IPS-18c (cell line): ENCODE results near the gene ARMH3.

Experiments
- H3K4me3 ChIP-seq: 2 replicates; pipeline ENCODE4 v1.7.0; 2013; ENCODE audit warnings: low read depth, mild to moderate bottlenecking, low read length, moderate library complexity; ENCODE audit not compliant: insufficient read depth
- H3K9me3 ChIP-seq: one replicate; pipeline ENCODE4 v1.6.1; 2013; ENCODE audit warnings: mild to moderate bottlenecking, low read length, moderate library complexity; ENCODE audit not compliant: control insufficient read depth, insufficient read depth

ARMH3 gene

DNA sequence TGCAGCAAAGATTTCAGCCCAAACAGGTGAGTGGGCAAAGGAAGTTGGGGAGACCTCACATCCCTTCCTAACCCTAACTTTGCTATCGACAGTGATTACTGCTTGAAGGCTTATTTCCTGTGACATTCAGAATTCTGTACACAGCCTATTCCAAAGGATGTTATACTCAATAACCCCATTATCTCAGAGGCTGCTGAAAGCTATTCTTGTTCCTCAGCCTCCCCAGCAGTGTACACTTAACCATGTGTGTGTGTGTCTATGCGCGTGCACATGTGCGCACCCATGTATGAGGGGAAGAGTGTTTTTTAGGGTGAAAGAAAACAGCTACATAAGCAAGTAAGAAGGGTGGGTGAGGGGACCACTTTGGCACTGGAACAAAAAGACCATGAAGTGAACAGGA, 122.0 kb downstream of the ARMH3 start:
- Histone ChIP-seq H3K4me3 (no peak overlapping the region), H3K9me3 (no peaks in the 10 kb centered on the region)

DNA sequence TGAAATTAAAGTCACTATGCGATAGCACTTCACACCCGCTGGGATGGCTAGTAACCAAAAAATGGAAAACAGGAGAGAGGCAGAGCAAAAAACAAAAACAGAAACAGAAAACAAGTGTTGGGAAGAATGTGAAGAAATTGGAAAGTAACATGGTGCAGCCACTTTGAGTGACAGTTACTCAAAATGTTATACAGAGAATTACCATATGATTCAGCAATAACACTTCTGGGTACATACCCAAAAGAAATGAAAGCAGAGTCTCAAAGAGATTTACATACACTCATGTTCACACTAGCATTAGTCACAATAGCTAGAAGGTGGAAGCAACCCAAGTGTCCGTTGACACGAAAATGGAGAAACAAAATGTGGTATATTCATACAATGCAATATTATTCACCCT, 123.8 kb downstream of the ARMH3 start:
- no peaks in the 10 kb centered on the region for H3K9me3 ChIP-seq
- no peak overlapping the region for H3K4me3 ChIP-seq

DNA sequence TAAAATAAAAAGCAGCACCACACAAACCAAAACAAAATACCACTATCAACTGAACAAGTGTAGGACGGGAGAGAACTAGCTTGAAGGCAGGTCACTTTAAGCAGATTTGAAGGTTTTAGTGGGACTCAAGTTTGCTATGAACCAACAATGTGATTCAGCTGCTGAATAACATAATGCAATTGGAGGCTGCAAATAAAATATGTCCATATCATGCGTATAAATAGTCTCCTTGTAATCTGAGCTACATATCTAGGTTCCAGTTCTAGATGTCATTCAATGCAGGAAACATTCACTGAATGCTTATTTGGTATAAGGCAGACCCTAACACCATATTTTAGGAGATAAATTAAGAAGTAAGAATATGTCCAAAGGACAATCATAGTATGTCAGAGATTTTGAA, 130.9 kb downstream of the ARMH3 start:
- Histone ChIP-seq H3K4me3 (no peak overlapping the region), H3K9me3 (no peaks in the 10 kb centered on the region)

DNA sequence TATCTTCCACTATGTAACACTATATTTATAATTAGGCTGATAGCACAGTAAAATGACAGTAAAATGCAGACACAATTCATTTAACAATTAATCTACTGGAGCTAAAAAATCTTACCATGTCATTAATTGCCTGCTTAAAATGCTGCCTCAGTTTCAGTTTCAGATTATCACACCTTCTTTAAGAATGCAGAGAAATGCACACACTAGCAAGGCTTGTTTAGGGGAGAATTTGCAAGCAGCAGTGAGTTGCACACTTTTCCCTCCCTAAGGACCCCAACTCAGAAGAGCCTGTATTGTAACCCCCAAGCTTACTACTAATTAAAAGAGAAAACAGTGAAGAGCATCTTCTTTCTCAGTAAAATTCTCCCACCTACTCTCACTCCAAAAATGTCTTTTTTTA, 132.7 kb downstream of the ARMH3 start:
- H3K9me3 ChIP-seq: no peaks in the 10 kb centered on the region
- no peak overlapping the region for H3K4me3 ChIP-seq

DNA sequence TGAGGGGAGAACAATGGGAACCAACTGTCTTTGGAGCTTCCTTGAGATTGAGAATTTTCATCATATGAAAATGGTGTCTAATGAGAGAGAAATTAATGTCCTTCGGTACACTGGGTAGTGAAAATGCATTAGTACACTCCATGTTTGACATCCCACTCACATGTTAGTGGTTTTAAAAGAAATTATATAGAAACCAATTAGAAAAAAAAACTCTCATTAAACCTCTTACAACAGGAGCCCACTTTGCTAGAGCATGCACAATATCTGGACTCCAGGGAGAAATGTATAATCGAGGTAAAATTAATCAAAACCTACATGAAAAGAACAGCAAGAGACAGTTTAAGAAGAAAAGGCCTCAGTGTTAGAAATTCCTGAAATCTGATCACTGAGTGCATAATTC, 133.1 kb downstream of the ARMH3 start:
- Histone ChIP-seq H3K9me3 (no peaks in the 10 kb centered on the region), H3K4me3 (no peak overlapping the region)

DNA sequence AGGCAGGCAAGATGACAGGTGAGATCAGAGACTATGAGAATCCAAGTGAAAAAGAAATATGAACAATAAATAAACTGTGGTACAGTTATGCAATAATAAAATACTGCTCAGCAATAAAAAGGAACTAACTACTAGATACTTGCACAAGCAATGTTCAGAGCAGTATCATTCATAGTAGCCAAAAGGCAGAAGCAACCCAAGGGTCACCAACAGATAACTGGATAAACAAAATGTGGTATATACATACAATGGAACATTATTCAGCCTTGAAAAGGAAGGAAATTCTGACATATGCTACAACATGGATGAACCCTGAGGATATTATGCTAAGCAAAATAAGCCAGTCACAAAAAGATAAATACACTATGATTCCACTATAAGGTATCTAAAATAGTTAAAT, 135.4 kb downstream of the ARMH3 start:
- H3K4me3 ChIP-seq: no peak overlapping the region
- no peaks in the 10 kb centered on the region for H3K9me3 ChIP-seq

DNA sequence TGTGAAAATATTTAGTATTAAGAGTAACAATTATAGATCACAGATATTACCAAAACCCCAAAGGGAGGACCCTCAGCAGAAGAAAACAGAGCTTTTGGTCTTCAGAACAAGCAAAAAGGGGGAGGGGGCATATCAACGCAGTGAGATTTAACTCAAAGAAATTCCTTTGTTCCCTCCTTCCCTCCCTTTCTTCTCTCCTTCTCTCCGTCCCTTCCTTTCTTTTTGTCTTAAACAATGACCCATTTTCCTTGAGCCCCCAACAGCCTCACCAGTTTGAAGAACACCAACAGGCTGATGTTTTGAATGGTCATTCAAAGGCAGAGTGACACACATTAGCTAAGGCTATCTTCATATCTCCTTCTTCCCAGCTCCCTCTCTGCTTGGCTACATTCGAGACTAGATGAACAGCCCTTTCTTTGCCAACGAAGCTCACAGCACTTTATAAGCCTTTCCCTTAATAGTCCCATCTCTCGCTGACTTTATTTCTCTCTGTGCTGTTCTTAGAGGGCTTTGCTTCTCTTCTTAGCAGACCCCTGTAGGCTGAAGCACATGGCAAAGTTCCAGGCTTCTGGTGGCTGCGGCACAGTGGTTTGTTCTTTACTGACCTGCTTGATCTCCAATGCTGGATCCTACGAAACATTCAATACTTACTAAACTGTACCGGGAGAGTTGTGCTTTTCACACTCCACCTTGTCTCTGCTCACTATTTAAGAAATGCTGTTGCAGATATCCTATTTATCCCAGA, 136.8 kb downstream of the ARMH3 start:
- Histone ChIP-seq H3K9me3 (no peaks in the 10 kb centered on the region), H3K4me3 (no peak overlapping the region)

DNA sequence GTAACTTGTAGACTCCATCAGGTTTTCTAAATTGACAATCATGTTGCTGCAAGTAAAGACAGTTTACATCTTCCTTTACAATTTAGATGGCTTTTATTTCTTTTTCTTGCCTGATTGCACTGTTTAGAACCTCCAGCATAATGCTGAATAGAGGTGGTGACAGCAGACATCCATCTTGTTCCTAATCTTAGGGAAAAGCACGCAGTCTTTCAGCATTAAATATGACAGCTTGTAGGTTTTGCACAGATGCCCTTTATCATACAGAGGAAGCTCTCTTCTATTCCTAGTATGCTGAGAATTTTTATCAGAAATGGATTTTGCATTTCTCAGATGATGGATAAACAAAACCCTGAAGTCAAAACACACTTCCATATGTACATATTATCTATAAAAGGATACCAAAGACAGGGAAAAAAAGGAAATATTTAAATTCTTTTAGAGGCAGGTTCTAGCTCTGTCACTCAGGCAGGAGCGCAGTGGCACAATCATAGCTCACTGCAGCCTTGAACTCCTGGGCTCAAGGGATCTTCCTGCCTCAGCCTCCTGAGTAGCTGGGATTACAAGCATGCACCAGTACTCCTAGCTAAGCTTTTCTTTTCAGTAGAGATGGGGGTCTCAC, 143.3 kb downstream of the ARMH3 start:
- H3K9me3 ChIP-seq: no peaks in the 10 kb centered on the region
- no peak overlapping the region for H3K4me3 ChIP-seq

DNA sequence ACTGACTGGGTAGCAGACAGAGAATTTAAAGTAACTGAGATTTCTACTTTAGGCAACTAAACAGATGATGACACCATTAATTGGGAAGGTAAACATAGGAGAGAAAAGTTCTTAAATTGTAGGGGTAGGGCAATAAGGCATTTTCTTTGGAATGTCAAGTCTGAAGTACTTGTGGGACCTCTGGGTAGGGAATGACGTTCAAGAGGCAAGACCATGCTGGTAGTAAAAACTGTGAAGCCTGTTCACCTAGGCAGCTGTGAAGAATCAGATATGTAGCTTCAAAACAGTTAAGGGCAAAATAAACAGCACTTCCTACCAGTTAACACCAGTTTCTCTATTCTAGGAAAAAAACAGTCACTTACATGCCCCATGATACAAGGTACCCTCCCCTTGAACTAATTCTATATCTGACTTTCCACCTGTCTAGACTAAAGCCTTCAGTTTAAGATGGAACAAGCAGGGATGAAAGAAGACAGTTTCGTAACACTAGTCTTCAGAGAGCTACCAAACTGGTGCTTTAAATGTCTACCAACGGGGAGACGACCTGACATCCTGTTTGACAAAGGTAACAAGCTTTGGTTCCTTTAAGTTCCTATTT, 149.3 kb downstream of the ARMH3 start:
- H3K4me3 ChIP-seq: no peak overlapping the region
- H3K9me3 ChIP-seq: no peaks in the 10 kb centered on the region

DNA sequence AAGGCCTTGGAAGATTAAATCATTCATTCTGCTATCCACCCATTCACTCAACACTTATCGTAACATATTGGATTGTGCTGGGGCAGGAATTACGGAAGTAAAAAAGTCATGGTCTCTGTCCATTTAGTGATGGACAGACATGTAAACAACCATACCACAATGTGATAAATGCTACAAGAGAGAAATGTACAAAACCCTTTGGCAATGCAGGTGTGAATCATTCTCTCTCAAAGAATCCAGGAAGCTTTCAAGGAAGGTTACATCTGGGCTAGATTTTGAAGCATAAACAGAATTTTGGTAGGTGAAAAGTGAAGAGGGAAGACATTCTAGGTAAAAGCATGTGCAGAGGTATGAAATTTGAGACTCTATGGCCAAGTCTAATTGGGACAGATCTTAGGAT, 150.7 kb downstream of the ARMH3 start:
- H3K9me3 ChIP-seq: no peaks in the 10 kb centered on the region
- H3K4me3 ChIP-seq: no peak overlapping the region

DNA sequence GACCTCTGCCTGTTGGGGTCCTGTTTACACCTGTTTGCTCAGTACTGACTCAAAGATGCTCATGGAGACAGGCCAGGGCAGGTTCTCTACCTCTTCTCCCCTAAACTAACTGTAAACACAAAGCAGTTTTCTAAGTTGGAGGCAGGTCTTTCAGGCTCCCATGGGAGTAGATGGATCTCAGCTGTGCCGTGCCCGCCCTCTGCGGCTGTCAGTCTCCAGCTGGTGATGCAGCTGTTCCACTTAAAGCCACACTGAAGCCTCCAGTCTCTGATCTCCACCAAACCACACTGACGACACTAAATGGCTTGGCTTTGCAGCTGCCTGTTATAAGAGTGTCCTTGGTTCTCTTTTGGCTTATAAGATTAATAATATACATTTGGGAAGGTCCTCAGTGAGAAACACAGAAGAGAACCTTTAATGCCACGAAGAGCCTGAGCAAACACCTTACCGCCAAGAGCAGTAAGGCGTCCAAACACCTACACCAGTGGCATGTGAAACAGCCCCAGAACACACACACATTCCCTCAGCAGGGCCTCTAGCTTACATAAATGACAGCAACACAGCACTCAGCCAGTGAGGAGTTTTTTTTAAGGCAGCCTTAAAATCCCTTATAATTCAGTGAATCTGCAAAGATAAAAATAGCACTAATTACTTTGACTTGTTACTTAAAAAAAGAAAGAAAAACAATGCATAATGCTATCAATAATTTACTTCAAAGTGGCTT, 152.0 kb downstream of the ARMH3 start:
- Histone ChIP-seq H3K9me3 (no peaks in the 10 kb centered on the region), H3K4me3 (no peak overlapping the region)

DNA sequence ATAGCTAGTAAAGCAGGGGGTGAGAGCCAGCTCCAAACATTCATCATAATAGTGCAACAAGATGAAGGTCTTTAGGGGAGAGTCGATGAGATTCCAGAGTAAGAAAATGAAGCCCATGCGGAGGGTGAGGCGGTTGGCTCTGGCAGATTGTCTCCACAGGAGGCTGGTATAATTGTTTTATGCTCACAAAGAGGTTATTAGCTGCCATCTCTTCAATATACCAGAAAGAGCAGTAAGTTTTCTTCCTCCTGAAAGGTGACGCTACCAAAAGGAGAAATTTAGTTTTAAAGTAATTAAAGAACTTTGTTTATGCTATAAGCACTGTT, 153.2 kb downstream of the ARMH3 start:
- Histone ChIP-seq H3K9me3 (no peaks in the 10 kb centered on the region), H3K4me3 (no peak overlapping the region)

DNA sequence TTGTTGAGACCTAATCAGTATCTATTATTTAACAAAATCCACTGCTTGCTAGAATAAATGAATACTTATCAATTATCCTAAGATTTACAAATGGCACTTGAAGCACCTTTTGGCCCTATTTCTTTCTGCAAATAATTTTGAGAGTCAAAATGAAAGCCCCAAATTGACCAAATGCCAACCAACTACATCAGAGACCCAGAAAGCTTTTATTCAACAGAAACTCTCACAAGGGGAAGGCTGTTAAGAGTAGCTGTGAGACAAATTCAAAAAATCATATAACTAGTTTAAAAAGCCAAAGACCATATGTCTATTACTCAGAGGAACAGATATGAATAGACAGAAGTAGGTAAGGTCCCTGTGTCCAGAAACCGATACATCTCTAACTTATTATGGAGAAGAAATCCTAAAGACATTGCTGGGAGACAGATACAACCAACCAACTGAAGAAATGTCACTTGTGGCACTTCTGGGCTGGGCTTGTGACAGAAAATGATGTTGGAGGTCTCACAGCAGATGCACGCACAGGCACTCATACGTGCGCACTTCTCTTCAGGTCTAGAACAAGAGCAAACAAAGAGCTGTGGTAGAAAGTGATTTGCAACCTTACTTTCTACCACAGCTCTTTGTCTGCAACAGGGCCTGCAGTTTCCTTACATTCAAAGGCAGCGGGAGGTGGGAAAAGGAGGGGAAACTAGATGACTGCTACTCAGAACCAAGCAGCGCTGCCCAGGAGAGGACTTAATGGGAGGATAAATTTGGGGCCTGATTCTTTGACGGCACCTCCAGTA, 153.7 kb downstream of the ARMH3 start:
- H3K4me3 ChIP-seq: no peak overlapping the region
- H3K9me3 ChIP-seq: no peaks in the 10 kb centered on the region

DNA sequence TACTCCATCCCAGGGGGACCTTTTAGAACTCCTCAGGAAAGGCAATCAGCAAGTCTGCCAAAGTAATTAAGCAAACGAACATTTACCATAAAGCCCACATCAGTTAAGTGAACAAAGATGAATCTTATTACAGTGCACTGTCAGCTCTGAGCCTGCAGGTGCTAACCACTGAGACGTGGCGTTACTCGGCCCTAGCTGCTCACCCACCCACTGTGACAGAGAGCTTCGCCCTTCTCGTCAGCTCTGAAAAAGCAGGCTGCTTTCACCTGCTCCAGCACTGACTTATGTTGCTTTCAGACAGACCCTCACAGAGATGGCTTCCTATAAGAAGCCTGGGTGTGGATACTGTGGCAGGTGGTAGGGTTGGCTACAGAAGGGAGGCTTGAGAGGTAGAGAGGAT, 154.6 kb downstream of the ARMH3 start:
- H3K9me3 ChIP-seq: no peaks in the 10 kb centered on the region
- H3K4me3 ChIP-seq: no peak overlapping the region

DNA sequence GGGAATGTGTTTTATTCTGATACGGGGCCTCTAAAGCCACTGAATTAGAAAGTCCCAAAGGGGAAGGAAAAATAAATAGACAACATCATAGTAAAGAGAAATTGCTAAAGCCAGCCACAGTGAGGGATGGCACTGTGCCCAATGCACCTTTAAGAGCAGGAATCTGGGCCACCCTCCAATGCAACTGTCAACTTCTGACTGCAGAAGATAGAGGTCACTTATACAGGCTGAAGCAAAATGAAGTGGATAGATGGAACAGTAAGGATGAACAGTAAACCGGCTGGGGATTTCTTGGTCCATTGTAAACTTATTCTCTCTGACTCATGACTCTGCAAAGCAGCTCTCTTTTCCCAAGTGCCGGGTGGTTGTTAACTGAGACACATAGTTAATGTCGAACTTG, 158.3 kb downstream of the ARMH3 start:
- peaks cover 2% of the 10 kb centered on the region for H3K9me3 ChIP-seq
- H3K4me3 ChIP-seq: no peak overlapping the region

DNA sequence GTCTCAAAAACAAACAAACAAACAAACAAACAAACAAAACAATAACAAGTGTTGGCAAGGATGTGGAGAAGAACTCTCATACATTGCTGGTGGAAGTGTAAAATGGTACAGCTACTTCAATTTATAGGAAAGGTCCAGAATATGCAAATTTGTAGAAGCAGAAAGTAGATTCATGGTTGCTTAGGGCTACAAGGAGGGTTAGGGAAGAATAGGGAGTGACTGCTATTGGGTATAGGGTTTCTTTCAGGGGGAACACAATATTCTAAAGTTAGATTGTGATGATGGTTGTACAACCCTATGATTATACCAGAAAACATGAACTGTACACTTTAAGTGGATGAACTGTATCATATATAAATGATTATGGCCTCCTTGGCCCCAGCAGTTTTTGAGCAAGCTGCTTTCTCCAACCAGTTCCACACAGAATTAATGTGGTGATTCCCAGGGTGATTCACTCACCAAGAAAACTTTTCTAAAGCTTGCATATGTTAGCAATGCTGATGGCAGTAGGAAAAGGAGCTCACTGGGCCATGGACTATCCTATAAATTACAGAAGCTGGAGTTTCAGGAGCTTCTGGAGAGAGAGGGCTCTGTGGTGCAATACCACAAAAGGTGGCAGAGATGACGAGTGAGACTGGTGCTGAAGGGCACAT, 159.6 kb downstream of the ARMH3 start:
- Histone ChIP-seq H3K9me3 (peaks cover 2% of the 10 kb centered on the region), H3K4me3 (no peak overlapping the region)

DNA sequence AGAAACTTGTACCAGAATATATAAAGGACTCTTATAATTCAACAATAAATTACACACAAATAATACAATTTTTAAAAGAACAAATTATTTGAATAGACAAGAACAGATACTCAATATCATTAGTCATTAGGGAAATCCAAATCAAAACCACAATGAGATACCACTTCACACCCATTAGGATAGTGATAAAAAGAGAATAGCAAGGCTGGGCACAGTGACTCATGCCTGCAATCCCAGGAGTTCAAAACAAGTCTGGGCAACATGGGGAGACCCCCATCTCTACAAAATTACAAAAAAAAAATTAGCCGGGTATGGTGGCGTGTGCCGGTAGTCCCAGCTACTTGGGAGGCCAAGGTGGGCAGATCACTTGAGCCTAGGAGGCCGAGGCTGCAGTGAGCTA, 160.2 kb downstream of the ARMH3 start:
- Histone ChIP-seq H3K9me3 (peaks cover 2% of the 10 kb centered on the region), H3K4me3 (no peak overlapping the region)
